Measurements from ENCODE around the gene HES5. TPM values are rescaled to one million over a fixed set of nuclear protein-coding genes. Genes with fewer than 3 reads are reported as not detected.

Gene HES5
- total RNA-seq, 2 experiments from 2014 or later, result not detected

GRCh38 chr1:2493218-2493617, 36.8 kb downstream of the HES5 start:
- TF ChIP-seq CTCF (conservative IDR thresholded peaks at IDR 0.05; ENCODE audit: low read length) (no peak), EZH2phosphoT487 (IDR thresholded peaks at IDR 0.05; ENCODE audit: borderline replicate concordance, low read depth, low read length) (no peak)
- no peak overlapping the region for H2AFZ ChIP-seq (ENCODE audit: low read length)
- DNase-seq (ENCODE audit: low spot score), result no peak
- no peaks in the 10 kb centered on the region for H3K9me2 ChIP-seq (ENCODE audit: insufficient read depth, low read length)
- H3K79me2 ChIP-seq (ENCODE audit: insufficient read depth, low read depth, low read length), result no peaks in the 10 kb centered on the region
- H3K9me3 ChIP-seq (ENCODE audit: low read length), result no peaks in the 10 kb centered on the region
- no peak overlapping the region for H3K27ac ChIP-seq (ENCODE audit: low read depth, low read length, poor library complexity, severe bottlenecking)
- POLR2A ChIA-PET, result no interaction called here
- H3K4me1 ChIP-seq (ENCODE audit: insufficient read depth, low read length, poor library complexity, severe bottlenecking), result peaks cover 69% of the 10 kb centered on the region
- H4K20me1 ChIP-seq (ENCODE audit: insufficient read depth, low read length), result no peaks in the 10 kb centered on the region
- intact Hi-C loops (cut with micrococcal nuclease; ENCODE audit: unreplicated experiment), result no loop called here
- no peak overlapping the region for H3K4me2 ChIP-seq (ENCODE audit: low read length)
- BruUV-seq (replicated peaks), result no TSS peak
- H3K36me3 ChIP-seq (ENCODE audit: insufficient read depth, low read length), result no peaks in the 10 kb centered on the region
- CTCF ChIA-PET (ENCODE audit: unreplicated experiment), result no interaction called here
- no peak overlapping the region for H3K4me3 ChIP-seq (ENCODE audit: low read depth, low read length, poor library complexity, severe bottlenecking)

GRCh38 chr1:2492091-2492490, 38.0 kb downstream of the HES5 start:
- no peaks in the 10 kb centered on the region for H3K9me2 ChIP-seq (ENCODE audit: insufficient read depth, low read length)
- no peaks in the 10 kb centered on the region for H4K20me1 ChIP-seq (ENCODE audit: insufficient read depth, low read length)
- ChIA-PET CTCF (ENCODE audit: unreplicated experiment) (interaction anchor here (0.6 kb wide), 1 partner anchor 140 kb away, joined by 5 read pairs; no protein-coding TSS in a partner anchor), POLR2A (no interaction called here)
- no peak overlapping the region for H3K4me3 ChIP-seq (ENCODE audit: low read depth, low read length, poor library complexity, severe bottlenecking)
- H2AFZ ChIP-seq (ENCODE audit: low read length), result no peak overlapping the region
- BruUV-seq (replicated peaks), result no TSS peak
- no peaks in the 10 kb centered on the region for H3K36me3 ChIP-seq (ENCODE audit: insufficient read depth, low read length)
- H3K4me2 ChIP-seq (ENCODE audit: low read length), result peak overlapping the region; percentile 60
- H3K9me3 ChIP-seq (ENCODE audit: low read length), result no peaks in the 10 kb centered on the region
- peaks cover 58% of the 10 kb centered on the region for H3K4me1 ChIP-seq (ENCODE audit: insufficient read depth, low read length, poor library complexity, severe bottlenecking)
- intact Hi-C loops (cut with micrococcal nuclease; ENCODE audit: unreplicated experiment), result no loop called here
- peak; percentile 62 for DNase-seq (ENCODE audit: low spot score)
- no peaks in the 10 kb centered on the region for H3K79me2 ChIP-seq (ENCODE audit: insufficient read depth, low read depth, low read length)
- H3K27ac ChIP-seq (ENCODE audit: low read depth, low read length, poor library complexity, severe bottlenecking), result no peak overlapping the region
- TF ChIP-seq CTCF (conservative IDR thresholded peaks at IDR 0.05; ENCODE audit: low read length) (no peak), EZH2phosphoT487 (IDR thresholded peaks at IDR 0.05; ENCODE audit: borderline replicate concordance, low read depth, low read length) (no peak)

- Histone ChIP-seq H3K4me1 (ENCODE audit: insufficient read depth, low read length, poor library complexity, severe bottlenecking) (peaks cover 33% of the 10 kb centered on the region), H3K27ac (ENCODE audit: low read depth, low read length, poor library complexity, severe bottlenecking) (no peak overlapping the region), H3K9me3 (ENCODE audit: low read length) (no peaks in the 10 kb centered on the region), H3K36me3 (ENCODE audit: insufficient read depth, low read length) (no peaks in the 10 kb centered on the region), H4K20me1 (ENCODE audit: insufficient read depth, low read length) (no peaks in the 10 kb centered on the region), H3K4me3 (ENCODE audit: low read depth, low read length, poor library complexity, severe bottlenecking) (no peak overlapping the region), H3K79me2 (ENCODE audit: insufficient read depth, low read depth, low read length) (no peaks in the 10 kb centered on the region), H2AFZ (ENCODE audit: low read length) (no peak overlapping the region), H3K4me2 (ENCODE audit: low read length) (no peak overlapping the region), H3K9me2 (ENCODE audit: insufficient read depth, low read length) (no peaks in the 10 kb centered on the region)
- no TSS peak for BruUV-seq (replicated peaks)
- ChIA-PET CTCF (ENCODE audit: unreplicated experiment) (interaction anchor here (0.6 kb wide), 1 partner anchor 66 kb away, joined by 3 read pairs; no protein-coding TSS in a partner anchor), POLR2A (no interaction called here)
- no peak for TF ChIP-seq CTCF (conservative IDR thresholded peaks at IDR 0.05; ENCODE audit: low read length)
- DNase-seq (ENCODE audit: low spot score), result no peak
- intact Hi-C loops (cut with micrococcal nuclease; ENCODE audit: unreplicated experiment), result no loop called here
These were observed 40.4 kb downstream of the HES5 start for GRCh38 chr1:2489615-2490014.
